OCI-LY7 (cell line): ENCODE results near the gene FGFRL1. TPM values are rescaled to one million over a fixed set of nuclear protein-coding genes. Genes with fewer than 3 reads are reported as not detected.

Experiments
- BruUV-seq: library from RNA; stranded (reverse); fragments of 400-500 nt; replicated peaks from 2 replicates; lab custom pipeline; 2021; lab: Mats Ljungman, UMichigan
- CTCF ChIA-PET: fragments of 300-600 bp; sonication (Branson Sonifier 250); formaldehyde crosslinking; loops from one replicate; lab custom pipeline; 2022; ENCODE audit warnings: antibody characterized with exemption; ENCODE audit not compliant: unreplicated experiment; lab: Charles Lee
- POLR2A ChIA-PET: fragments of 300-600 bp; sonication (Branson Sonifier 250); formaldehyde crosslinking; loops from one replicate; lab custom pipeline; 2022; ENCODE audit warnings: antibody characterized with exemption; lab: Charles Lee
- DNase-seq: peaks from one replicate; pipeline ENCODE4 v3.0.0-alpha.2; 2015; ENCODE audit warnings: low spot score
- H2AFZ ChIP-seq: fragments of 200-600 bp; sonication (generic), shearing (Covaris generic); 2 replicates; pipeline ENCODE4 v1.6.1; 2014; ENCODE audit warnings: mild to moderate bottlenecking, antibody characterized with exemption, low read length, moderate library complexity
- H3K27ac ChIP-seq: fragments of 200-600 bp; sonication (generic); 2 replicates; pipeline ENCODE4 v1.5.1; 2014; ENCODE audit warnings: mixed run types, low read depth, mild to moderate bottlenecking, moderate library complexity, low read length, inconsistent platforms; ENCODE audit not compliant: poor library complexity, severe bottlenecking
- H3K36me3 ChIP-seq: fragments of 200-600 bp; sonication (generic); 2 replicates; pipeline ENCODE4 v1.6.1; 2014; ENCODE audit warnings: mild to moderate bottlenecking, antibody characterized with exemption, low read length, moderate library complexity, mixed read lengths; ENCODE audit not compliant: insufficient read depth
- H3K4me1 ChIP-seq: fragments of 200-600 bp; sonication (generic); 2 replicates; pipeline ENCODE4 v1.5.1; 2014; ENCODE audit warnings: mild to moderate bottlenecking, low read length; ENCODE audit not compliant: insufficient read depth, poor library complexity, severe bottlenecking
- H3K4me2 ChIP-seq: fragments of 200-600 bp; sonication (generic); 2 replicates; pipeline ENCODE4 v1.6.1; 2014; ENCODE audit warnings: mild to moderate bottlenecking, low read length
- H3K4me3 ChIP-seq: fragments of 200-600 bp; sonication (generic); 2 replicates; pipeline ENCODE4 v1.5.1; 2014; ENCODE audit warnings: mild to moderate bottlenecking, low read depth, low read length; ENCODE audit not compliant: poor library complexity, severe bottlenecking
- H3K79me2 ChIP-seq: fragments of 200-600 bp; sonication (generic); 2 replicates; pipeline ENCODE4 v1.6.1; 2016; ENCODE audit warnings: low read depth, mild to moderate bottlenecking, low read length, moderate library complexity, mixed read lengths; ENCODE audit not compliant: insufficient read depth
- H3K9me2 ChIP-seq: fragments of 200-600 bp; sonication (generic); 2 replicates; pipeline ENCODE4 v1.6.1; 2016; ENCODE audit warnings: mild to moderate bottlenecking, low read length, mixed read lengths; ENCODE audit not compliant: insufficient read depth
- H3K9me3 ChIP-seq: fragments of 200-600 bp; sonication (generic); 2 replicates; pipeline ENCODE4 v1.6.1; 2014; ENCODE audit warnings: mild to moderate bottlenecking, mixed run types, low read length, mixed read lengths
- H4K20me1 ChIP-seq: fragments of 200-600 bp; sonication (generic); 2 replicates; pipeline ENCODE4 v1.6.1; 2014; ENCODE audit warnings: mild to moderate bottlenecking, antibody characterized with exemption, low read length, moderate library complexity, mixed read lengths; ENCODE audit not compliant: insufficient read depth
- CTCF ChIP-seq: fragments of 200-600 bp; sonication (generic); conservative IDR thresholded peaks from 2 replicates; pipeline ENCODE4 v1.5.1; 2014; ENCODE audit warnings: mild to moderate bottlenecking, antibody characterized with exemption, low read length, moderate library complexity, mixed read lengths
- EZH2phosphoT487 ChIP-seq: fragments of 200-600 bp; sonication (generic); IDR thresholded peaks from 2 replicates; pipeline ENCODE4 v1.6.1; 2018; ENCODE audit warnings: low read depth, borderline replicate concordance, mild to moderate bottlenecking, mixed run types, antibody characterized with exemption, low read length, moderate library complexity, mixed read lengths
- intact Hi-C: fragments of 100-400 bp; cut with micrococcal nuclease; formaldehyde crosslinking; loops from one replicate; pipeline ENCODE4 v1.10.0; 2022; ENCODE audit not compliant: unreplicated experiment
- total RNA-seq, 2 experiments: library from RNA; depleted of rRNA in 1 of 2; stranded (reverse); fragments of >200 nt in 1 of 2; shearing (Covaris generic) in 1 of 2; gene quantifications; 2 replicates each; pipeline ENCODE4 v1.2.3, GENCODE V29; 2014 to 2022

FGFRL1 gene
- total RNA-seq, 2 experiments from 2014 or later = 1.4 to 2.7 TPM

DNA sequence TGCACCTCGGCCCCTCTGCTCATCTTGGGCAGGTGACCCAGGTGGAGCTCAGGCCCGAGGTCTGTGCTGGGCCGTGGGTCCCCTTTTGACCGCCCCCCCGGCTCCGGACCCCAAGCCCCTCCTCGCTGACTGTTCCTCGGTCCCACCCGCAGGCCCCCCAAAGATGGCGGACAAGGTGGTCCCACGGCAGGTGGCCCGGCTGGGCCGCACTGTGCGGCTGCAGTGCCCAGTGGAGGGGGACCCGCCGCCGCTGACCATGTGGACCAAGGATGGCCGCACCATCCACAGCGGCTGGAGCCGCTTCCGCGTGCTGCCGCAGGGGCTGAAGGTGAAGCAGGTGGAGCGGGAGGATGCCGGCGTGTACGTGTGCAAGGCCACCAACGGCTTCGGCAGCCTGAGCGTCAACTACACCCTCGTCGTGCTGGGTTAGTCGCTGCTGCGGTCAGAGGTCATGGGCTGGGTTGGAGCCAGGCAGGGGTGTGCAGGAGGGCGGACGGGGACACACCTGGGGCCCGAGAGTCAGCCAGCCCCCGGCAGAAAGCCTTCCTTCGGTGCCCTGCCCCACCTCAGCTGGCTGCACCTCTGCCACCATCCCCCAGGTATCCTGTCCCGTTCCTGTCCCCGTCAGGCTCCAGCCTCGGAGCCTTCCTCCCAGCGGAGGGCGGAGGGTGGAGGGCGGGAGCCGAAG is 10.8 kb downstream of the FGFRL1 start:
- Histone ChIP-seq H3K9me3 (no peaks in the 10 kb centered on the region), H2AFZ (no peak overlapping the region), H3K27ac (no peak overlapping the region), H3K4me3 (no peak overlapping the region), H3K36me3 (no peaks in the 10 kb centered on the region), H3K9me2 (no peaks in the 10 kb centered on the region), H3K79me2 (no peaks in the 10 kb centered on the region), H3K4me2 (no peak overlapping the region), H4K20me1 (no peaks in the 10 kb centered on the region), H3K4me1 (peaks cover 25% of the 10 kb centered on the region)
- BruUV-seq = no TSS peak
- DNase-seq = no peak
- ChIA-PET CTCF (no interaction called here), POLR2A (no interaction called here)
- intact Hi-C loops = no loop called here
- TF ChIP-seq EZH2phosphoT487 = no peak
- no peak for TF ChIP-seq CTCF

GRCh38 chr4:1022739-1023066 is 11.3 kb downstream of the FGFRL1 start:
- Histone ChIP-seq H3K4me1 (peaks cover 25% of the 10 kb centered on the region), H2AFZ (no peak overlapping the region), H3K27ac (no peak overlapping the region), H3K4me2 (no peak overlapping the region), H3K36me3 (no peaks in the 10 kb centered on the region), H3K79me2 (no peaks in the 10 kb centered on the region), H3K9me2 (no peaks in the 10 kb centered on the region), H4K20me1 (no peaks in the 10 kb centered on the region), H3K4me3 (no peak overlapping the region), H3K9me3 (no peaks in the 10 kb centered on the region)
- CTCF ChIA-PET = no interaction called here
- DNase-seq = no peak
- POLR2A ChIA-PET = no interaction called here
- no peak for TF ChIP-seq CTCF
- no peak for TF ChIP-seq EZH2phosphoT487
- BruUV-seq = no TSS peak
- intact Hi-C loops = no loop called here

GRCh38 chr4:1023075-1023640 is 11.7 kb downstream of the FGFRL1 start:
- Histone ChIP-seq H2AFZ (no peak overlapping the region), H4K20me1 (no peaks in the 10 kb centered on the region), H3K4me2 (no peak overlapping the region), H3K9me3 (no peaks in the 10 kb centered on the region), H3K36me3 (no peaks in the 10 kb centered on the region), H3K79me2 (no peaks in the 10 kb centered on the region), H3K27ac (no peak overlapping the region), H3K4me3 (no peak overlapping the region), H3K9me2 (no peaks in the 10 kb centered on the region), H3K4me1 (peaks cover 25% of the 10 kb centered on the region)
- POLR2A ChIA-PET = no interaction called here
- intact Hi-C loops = no loop called here
- TF ChIP-seq CTCF (no peak), EZH2phosphoT487 (no peak)
- no TSS peak for BruUV-seq
- CTCF ChIA-PET = no interaction called here
- DNase-seq = no peak
